GM19025 (cell line): Measurements from ENCODE around the gene PGGHG.
"Not testable (repeated sequence)": the region's sequence is repeated elsewhere in the genome, so short reads cannot be mapped to it uniquely, and the experiment has no call there.

Source experiments
- ATAC-seq: cut with Tn5 transposase; IDR thresholded peaks from one replicate; pipeline ENCODE4 v1.9.1; 2021; ENCODE audit warnings: mild to moderate bottlenecking, low read depth, moderate library complexity; ENCODE audit not compliant: unreplicated experiment

The PGGHG gene

DNA sequence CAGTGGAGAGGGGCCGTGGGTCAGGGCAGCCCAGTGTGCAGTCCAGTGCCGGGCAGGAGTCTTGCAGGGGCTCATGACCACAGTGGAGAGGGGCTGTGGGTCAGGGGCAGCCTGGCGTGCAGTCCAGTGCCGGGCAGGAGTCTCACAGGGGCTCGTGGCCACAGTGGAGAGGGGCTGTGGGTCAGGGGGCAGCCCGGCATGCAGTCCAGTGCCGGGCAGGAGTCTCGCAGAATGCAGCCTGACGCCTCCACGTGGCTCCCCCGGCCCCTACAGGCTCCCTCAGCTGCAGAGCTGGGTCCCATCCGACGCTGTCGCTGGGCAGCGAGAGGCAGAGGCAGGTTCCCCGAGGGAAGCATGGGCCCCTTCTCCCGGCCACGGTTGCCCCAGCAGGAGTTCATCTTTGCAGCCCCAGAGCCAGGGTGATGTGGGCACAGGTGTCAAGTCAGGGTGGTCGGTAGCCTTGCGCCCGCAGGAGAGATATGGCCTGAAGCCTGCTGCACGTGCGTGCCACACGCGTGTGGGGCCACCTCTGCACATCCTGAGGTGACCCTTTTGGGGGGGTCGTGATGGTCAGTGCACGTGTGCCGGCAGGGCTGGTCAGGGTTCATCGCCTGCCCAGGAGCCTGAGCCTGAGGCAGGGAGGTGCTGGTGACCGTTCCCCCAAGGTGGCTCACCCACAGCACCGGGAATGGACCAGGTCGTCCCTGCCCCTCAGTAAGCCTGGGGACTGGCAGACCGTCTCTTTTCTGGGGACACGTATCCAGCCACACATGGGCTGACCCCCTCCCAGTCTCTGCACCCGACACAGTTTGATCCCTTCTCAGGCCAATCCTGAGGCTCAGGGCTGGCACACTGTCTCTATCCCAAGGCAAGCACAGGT is 7.5 kb downstream of the PGGHG start:
- no peak for ATAC-seq

GRCh38 chr11:297051-297585 is 8.2 kb downstream of the PGGHG start:
- ATAC-seq = no peak

GRCh38 chr11:297586-298405 is 8.9 kb downstream of the PGGHG start:
- no peak for ATAC-seq

DNA sequence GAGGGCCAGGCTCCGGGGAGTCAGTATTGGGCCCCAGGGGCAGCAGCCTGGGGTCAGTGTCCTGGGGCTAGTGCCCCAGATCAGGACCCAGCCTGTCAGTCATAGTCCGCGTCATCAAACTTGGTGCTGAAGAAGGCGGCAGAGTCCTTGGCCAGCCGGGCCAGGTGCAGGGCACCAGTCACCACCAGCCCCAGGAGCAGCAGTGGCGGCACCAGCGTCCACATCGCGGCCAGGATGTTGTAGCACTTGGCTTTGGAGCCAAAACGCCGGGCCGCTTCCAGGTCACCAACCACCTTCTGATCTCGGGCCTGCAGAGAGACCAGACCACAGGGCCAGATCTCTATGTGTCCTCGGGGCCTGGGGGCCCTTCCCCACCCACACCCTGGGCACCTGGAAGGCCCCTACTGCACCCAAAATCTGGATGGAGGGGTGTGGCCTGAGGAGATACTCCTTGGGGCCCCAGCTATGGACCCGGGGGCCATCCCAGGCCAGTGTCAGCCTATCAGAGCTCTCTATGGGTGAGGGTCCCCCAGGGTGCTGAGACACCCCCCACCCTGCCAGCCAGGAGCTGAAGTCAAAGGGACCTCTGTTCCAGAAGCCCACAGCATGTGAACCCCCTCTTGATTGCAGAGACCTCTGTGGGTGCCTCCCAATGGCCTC is 9.6 kb downstream of the PGGHG start:
- no peak for ATAC-seq

- ATAC-seq = no peak
These were observed 10.4 kb downstream of the PGGHG start, which contains the start of gene IFITM5 for GRCh38 chr11:299081-299891. Gene IFITM5 (minus strand): TSS chr11:299526. CDS start chr11:299490, 36 bp downstream.

GRCh38 chr11:299951-300735 is 11.2 kb downstream of the PGGHG start:
- no peak for ATAC-seq

DNA sequence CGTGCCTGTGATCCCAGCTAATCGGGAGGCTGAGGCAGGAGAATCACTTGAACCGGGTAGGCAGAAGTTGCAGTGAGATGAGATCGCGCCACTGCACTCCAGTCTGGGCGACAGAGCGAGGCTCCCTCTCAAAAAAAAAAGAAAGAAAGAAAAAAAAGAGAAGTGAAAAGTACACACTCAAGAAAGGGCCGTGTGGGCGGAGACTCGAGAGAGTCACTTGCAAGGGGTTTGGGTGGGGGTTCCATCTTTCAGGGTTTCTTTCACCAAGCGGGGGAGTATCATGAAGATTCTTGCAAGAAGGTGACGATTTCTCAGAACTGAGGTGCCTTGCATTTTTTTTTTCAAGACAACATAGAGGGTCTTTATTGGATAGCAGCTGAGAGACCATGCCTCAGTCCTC is 14.4 kb downstream of the PGGHG start:
- no peak for ATAC-seq

- ATAC-seq = no peak
These were observed 15.2 kb downstream of the PGGHG start for GRCh38 chr11:304061-304506.

DNA sequence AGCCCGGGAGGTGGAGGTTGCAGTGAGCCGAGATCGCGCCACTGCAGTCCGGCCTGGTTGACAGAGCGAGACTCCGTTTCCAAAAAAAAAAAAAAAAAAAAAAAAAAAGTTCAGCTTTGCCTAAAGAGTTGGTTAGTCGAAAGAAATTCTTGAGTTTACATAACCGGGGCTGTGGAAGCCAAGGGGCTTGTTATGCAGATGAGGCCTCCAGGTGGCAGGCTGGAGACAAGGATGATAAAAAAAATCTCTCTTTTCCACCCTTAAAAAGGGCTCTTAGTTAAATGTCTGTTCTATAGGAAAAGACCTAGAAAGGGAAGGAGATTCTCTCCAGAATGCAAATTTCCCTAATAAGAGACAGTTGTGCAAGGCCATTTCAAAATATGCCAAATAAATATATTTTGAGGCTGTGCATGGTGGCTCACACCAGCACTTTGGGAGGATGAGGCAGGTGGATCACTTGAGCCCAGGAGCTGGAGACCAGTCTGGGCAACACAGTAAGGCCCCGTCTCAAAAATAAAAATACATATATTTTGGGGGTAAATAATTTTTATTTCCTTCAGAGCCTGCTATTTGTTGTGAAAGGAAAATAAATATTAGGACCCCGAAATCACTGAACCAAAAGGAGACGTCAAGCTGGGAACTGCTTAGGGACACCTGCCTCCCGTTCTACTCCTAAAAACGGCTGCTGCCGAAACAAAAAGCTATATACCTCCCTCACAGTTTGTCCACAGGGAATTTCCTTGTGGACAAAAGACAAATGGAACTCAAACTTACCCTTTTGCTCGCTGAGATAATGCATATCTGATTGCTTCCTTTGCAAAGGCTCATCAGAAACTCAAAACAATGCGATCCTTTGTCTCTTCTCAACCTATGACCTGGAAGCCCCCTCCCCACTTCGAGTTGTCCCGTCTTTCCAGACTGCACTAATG is 16.3 kb downstream of the PGGHG start:
- ATAC-seq = no peak

- ATAC-seq = no peak
These were observed 16.9 kb downstream of the PGGHG start for GRCh38 chr11:305844-306211.

DNA sequence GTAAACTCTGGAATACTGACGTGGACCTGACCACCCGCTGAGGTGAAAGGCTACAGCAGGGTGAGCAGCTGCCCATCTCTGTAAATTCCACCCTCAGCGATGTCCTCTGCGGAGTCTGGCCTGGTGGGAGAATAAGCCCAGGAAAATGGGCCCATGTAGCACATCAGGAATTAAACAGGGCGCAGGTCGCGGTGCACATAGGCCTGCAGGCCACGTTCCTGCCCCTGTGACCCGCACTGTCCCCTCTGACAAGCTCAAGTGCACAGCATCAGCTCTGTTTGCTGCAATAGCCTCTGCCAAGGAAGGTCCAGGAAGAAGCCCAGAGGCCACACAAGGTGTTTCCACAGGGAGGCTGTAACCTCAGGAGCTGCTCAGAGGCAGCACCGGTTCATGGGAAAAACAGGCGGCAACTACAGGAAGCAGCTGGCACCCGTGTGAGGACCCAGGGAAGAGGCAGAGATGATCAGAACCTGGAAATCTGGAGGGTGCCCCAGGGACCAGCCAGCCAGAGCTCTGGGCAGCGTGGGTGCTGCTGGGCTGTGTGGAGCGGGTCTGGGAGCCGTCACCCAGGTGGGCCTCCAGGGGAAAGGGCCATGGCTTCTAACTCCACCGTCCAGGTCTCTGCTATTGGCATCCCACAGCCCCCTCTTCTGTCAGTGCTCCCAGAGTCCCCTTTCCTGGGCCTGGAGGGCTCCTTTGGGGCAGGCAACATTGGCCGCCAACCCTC is 17.9 kb downstream of the PGGHG start:
- ATAC-seq = no peak

DNA sequence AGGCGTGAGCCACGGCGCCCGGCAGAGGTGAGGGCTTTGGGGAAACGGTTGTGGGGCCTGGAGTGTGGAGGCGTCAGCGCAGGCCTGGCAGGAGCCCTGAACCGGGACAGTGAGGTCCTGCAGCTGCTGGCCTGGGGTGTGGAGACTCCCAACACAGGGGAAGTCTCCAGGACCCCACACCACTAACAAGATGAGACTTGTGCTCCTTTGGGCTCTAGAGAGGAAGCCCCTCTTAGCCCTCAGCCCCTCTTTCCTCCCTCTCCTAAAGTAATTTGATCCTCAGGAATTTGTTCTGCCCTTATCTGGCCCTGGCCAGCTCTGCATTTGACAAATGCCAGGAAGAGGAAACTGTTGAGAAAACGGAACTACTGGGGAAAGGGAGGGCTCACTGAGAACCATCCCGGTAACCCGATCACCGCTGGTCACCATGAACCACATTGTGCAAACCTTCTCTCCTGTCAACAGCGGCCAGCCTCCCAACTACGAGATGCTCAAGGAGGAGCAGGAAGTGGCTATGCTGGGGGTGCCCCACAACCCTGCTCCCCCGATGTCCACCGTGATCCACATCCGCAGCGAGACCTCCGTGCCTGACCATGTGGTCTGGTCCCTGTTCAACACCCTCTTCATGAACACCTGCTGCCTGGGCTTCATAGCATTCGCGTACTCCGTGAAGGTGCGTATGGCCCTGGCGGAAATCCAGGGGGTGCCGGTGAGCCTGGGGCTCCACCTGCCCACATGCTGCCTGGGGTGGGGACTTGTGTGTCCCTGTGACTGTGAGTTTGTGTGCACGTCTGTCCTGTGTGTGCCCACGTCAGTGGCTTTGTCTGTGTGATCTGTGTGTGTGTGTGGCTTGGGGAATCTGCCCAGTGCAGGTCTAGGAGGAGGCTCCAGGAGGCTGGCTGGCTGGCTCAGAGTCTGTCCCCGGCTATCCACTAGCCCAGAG is 19.1 kb downstream of the PGGHG start, which contains the start of gene IFITM2:
TSS of gene IFITM2 (plus strand) at position 51 of the 943 bp plus-strand sequence. CDS start at position 428, 377 bp downstream.
- not testable (repeated sequence) for ATAC-seq

DNA sequence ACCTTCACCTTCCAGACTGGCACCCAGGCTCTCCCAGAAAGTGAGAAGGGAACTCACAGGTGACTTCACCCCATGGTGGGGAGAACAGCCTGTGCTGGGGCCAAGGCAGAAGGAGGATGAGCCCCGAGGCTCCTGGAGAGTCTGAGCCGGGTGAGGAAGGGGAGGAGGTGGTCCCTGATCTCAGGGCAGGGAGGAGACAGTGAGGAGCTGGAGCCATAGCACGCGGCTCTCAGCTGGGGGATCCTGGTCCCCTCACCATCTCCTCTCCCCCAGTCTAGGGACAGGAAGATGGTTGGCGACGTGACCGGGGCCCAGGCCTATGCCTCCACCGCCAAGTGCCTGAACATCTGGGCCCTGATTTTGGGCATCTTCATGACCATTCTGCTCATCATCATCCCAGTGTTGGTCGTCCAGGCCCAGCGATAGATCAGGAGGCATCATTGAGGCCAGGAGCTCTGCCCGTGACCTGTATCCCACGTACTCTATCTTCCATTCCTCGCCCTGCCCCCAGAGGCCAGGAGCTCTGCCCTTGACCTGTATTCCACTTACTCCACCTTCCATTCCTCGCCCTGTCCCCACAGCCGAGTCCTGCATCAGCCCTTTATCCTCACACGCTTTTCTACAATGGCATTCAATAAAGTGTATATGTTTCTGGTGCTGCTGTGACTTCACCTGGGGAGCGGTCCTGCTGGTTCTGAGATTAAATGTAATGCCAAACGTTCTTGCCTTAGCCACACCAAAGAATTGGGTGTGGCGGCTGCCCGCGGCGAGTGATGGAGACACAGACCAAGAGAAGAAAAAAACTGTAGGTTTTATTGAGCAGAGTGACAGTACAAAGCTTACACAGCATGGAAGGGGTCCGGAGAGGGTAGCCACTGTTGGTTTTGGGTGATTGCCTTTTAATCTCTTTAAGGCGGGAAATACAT is 20.1 kb downstream of the PGGHG start:
- not testable (repeated sequence) for ATAC-seq

DNA sequence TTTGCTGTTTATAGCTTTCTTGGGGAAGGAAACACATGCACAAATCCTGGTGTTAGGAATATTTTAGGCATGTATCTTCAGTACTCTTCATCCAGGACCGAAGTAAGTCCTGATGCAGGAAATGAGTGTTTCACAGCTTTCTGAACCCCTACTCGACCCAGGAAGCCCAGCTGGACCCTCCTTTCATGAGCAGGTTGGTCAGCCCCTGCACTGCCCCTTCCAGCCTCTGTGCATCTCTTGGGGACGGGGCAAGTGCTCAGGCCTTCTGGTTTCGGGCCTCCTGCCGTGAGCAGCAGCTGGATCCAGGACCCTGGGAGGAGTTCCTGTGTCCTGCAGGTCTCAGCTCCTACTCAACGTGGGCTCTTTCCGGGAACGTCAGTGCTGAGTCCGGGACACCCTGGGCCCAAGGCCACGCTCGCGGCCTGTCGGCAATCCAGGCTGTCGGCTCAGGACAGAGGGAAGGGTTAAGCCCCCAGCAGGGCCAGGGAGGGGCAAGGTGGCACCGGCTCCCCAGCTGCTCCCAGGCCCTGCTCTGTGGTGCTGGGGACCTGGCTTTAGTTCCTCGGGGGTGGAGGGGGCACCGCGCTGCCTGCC is 21.1 kb downstream of the PGGHG start:
- ATAC-seq = not testable (repeated sequence)
